BJ (cell line): ENCODE measurements around the gene JAKMIP1. TPM values are rescaled to one million over a fixed set of nuclear protein-coding genes. Genes with fewer than 3 reads are reported as not detected.

Experiments
- CTCF ChIA-PET: fragments of 350-600 bp; formaldehyde crosslinking; extraction: SDS; loops from one replicate; lab custom pipeline; 2021; ENCODE audit warnings: antibody characterized with exemption, inconsistent platforms; lab: Yijun Ruan, JAX
- POLR2A ChIA-PET: fragments of 300-600 bp; sonication (Branson Sonifier 250); formaldehyde crosslinking; extraction: SDS; loops from one replicate; lab custom pipeline; 2021; ENCODE audit warnings: antibody characterized with exemption; lab: Charles Lee
- DNase-seq: peaks from one replicate; pipeline ENCODE4 v3.0.0-alpha.2; 2011; ENCODE audit warnings: low read depth
- H3K27me3 ChIP-seq: 2 replicates; pipeline ENCODE4 v1.6.0; 2011; ENCODE audit warnings: low read length; ENCODE audit not compliant: control insufficient read depth, insufficient read depth
- H3K36me3 ChIP-seq: 2 replicates; pipeline ENCODE4 v1.5.1; 2011; ENCODE audit warnings: low read length; ENCODE audit not compliant: control insufficient read depth, insufficient read depth
- H3K4me3 ChIP-seq: 2 replicates; pipeline ENCODE4 v1.5.1; 2011; ENCODE audit warnings: low read depth, mild to moderate bottlenecking, control low read depth, low read length
- polyA plus RNA-seq: library from polyadenylated mRNA; depleted of rRNA; stranded (reverse); fragments of >200 nt; gene quantifications from 2 replicates; pipeline ENCODE4 v1.2.3, GENCODE V29; 2011; rRNA removed
- TF ChIP-seq, protein P1 (sequence below): IDR thresholded peaks from 2 replicates; pipeline ENCODE4 v1.5.1; 2011; ENCODE audit warnings: low read depth, mild to moderate bottlenecking, control low read depth, inconsistent platforms, low read length, moderate library complexity; ENCODE audit not compliant: insufficient read depth

JAKMIP1 gene
- polyA plus RNA-seq, 1 experiment = not detected

DNA sequence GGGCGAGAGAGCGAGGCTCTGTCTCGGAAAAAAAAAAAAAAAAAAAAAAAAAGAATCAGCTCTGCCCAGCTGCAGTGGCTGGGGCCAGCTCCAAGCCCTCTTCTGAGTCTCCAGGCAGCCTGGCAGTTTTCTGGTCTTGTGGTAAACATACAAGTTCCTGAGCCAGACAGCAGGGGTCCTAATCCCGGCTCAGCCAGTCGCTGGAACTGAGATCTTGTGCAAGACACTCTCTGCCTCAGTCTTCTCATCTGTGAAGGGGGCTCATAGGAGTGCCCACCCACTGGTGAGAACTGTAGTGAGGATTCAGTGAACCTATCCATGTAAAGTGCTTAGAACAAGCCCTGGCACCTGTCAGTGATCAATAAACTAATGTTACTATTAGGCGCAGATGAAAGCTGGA, 223.9 kb downstream of the JAKMIP1 start:
- TF ChIP-seq, protein P1, sequence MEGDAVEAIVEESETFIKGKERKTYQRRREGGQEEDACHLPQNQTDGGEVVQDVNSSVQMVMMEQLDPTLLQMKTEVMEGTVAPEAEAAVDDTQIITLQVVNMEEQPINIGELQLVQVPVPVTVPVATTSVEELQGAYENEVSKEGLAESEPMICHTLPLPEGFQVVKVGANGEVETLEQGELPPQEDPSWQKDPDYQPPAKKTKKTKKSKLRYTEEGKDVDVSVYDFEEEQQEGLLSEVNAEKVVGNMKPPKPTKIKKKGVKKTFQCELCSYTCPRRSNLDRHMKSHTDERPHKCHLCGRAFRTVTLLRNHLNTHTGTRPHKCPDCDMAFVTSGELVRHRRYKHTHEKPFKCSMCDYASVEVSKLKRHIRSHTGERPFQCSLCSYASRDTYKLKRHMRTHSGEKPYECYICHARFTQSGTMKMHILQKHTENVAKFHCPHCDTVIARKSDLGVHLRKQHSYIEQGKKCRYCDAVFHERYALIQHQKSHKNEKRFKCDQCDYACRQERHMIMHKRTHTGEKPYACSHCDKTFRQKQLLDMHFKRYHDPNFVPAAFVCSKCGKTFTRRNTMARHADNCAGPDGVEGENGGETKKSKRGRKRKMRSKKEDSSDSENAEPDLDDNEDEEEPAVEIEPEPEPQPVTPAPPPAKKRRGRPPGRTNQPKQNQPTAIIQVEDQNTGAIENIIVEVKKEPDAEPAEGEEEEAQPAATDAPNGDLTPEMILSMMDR = no peak
- POLR2A ChIA-PET = no interaction called here
- CTCF ChIA-PET = no interaction called here
- Histone ChIP-seq H3K36me3 (no peaks in the 10 kb centered on the region), H3K27me3 (no peaks in the 10 kb centered on the region), H3K4me3 (no peak overlapping the region)
- no peak for DNase-seq

Other genes with a start within 250 kb of the JAKMIP1 start
- not detected in 2 replicates for gene C4orf50, start 182.1 kb downstream of the JAKMIP1 start, polyA plus RNA-seq
- 40.3 and 66.4 TPM in 2 replicates for gene WFS1, start 69.3 kb upstream of the JAKMIP1 start, polyA plus RNA-seq